A172 (cell line): ENCODE data around the gene TLR9. TPM values are rescaled to one million over a fixed set of nuclear protein-coding genes. Genes with fewer than 3 reads are reported as not detected.
A peak's percentile ranks its signal among the peaks of the same experiment; 100 is the strongest.

ENCODE experiments used
- DNase-seq: peaks from one replicate; pipeline ENCODE4 v3.0.0-alpha.2; 2015; ENCODE audit warnings: low spot score
- total RNA-seq: library from RNA; depleted of rRNA; stranded (reverse); fragments of >200 nt; shearing (Covaris generic); gene quantifications from 2 replicates; pipeline ENCODE4 v1.2.3, GENCODE V29; 2014

TLR9 gene
- total RNA-seq, 1 experiment from 2014 or later, result not detected

DNA sequence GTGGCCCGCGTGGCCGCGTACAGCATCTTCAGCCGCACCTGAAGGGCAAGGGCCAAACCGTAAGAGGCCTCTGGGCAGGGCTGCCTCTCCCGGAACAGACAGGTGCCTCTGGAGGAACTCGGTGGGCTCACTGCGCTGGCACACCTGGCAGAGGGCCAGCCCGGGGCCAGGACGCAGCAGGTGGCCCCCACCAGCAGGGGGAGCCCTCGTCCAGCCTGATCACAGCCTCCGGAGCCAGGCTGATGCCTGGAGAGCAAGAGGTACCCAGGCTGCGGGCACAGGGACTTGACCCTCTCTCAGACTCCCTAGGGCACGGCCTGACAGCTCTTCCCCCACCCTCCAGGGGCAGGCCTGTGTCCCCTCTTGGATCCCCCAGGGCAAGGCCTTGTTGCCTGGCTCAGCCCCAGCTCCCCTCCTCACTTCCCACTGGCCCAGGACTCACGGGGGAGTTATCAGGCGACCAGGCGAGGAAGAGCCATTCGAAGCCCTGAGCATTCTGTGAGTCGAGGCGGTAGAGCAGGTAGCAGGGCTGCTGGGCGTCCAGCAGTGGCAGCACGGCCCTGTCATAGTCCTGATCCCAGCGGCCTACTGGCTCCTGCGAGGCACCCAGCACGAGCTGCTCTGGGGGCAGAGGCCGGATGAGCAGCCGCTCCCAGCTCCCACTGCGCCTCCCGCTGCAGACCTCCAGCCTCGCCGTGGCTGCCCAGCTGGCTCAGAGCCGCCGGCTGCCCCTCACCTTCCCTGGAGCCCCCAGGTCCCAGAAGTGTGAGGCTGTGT is 6.2 kb upstream of the TLR9 start:
- DNase-seq, result no peak

DNA sequence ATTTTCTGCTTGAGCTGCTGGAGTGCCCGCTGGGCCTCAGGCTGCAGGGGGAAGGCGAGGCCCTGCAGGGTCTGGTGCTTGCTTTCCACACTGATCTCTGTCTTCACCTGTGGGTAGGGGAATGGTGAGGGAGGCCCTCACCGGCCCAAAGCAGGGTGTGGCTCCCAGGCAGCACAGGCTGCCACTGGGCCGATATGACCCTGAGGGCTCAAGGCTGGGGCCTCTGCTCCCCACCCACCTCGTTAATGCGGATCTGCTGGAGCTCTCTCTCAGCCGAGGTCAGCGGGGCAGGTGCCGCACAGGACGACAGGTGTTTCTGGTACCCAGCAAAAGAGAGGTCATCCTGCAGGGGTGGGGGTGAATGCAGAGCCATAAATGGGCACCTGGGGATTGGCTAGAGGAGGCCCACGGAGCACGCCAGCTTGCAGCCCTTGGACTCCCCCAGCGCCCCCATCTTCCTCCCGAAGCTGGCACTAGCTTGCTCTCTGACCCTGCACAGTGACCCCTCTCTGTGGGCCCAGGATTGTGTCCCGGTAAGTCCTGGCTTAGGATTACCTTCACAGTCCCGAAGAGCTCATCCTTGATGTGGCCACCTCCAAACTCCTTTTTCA is 5.5 kb upstream of the TLR9 start:
- DNase-seq, result no peak

DNA sequence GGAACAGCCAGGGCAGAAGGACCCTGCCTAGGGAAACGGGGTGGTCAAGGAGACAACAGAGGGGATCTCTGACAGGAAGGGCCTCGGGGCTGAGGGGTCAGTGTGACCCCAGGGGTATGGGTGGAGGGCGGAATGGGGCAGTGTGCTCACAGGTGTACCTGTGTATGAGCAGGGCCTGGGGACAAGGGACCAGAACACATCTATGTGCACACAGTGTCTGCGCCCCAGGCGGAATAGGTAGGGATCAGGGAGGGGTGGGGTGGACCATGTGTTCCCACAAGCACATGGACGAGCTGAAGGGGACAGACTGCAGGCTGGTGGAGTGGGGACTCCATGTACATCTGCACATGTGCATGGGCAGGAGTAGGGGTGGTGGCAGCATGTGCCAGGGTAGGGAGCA is 5.0 kb upstream of the TLR9 start:
- no peak for DNase-seq

DNA sequence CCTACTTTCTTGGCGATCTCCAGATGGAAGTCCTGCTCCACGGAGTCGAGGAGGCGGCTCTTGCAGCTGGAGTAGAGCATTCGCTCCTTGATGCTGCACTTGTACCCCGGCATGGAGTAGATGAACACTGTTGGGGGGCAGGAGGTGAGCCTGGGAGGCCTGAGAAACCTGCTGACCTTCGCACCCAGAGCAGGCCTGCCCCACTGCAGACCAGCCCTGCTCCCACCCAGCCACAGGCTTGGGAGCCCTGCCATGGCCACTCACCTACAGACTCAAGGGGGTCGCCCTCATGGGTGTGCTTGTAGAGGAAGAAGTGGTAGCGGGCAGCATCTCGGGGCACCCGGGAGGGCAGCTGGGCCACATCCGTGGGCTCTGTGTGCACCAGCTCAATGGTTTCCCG is 4.2 kb upstream of the TLR9 start:
- DNase-seq, result no peak

DNA sequence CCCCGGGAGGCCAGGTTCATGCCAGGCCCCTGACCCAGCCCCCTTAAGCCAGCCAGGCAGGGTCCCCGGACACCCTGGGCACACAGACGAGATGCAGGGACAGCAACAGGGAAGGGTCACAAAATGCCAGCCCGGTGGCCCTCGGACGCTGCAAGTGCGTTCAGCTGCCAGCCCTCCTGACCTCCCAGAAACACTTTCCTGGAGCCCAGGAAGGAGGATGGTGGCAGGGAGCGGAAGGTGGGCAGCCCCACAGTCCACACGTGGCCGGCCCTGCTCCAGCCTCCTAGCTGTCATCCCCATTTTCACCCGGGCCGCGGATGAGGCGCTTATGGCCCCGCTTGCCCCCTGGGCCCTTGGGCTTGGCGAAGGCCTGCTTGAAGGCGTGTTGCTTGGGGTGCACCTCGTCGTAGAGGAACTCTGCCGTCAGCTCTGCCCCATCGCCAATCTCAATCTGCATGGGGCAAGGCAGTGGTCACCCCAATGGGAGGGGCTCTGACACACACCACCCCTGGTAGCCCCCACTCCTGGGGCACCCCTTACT is 3.4 kb upstream of the TLR9 start:
- DNase-seq, result no peak

DNA sequence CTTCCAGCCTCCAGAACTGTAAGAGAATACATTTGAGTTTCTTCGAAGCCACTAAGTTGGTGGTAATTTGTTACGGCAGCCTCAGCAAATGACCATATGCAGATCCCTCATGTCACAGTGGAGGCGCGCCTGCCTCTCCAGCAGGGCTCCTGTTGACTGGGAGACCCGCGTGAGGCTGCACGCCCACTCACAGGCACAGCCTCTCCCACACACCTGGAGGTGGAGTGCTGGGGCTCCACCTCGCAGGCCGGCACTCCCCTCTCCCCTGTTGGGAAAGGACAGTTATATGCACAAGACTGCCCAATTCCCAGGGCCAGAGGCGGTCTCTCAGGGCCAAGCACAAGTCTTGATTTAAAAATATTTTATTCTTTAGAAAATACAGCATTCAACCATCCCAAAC is 2.8 kb upstream of the TLR9 start:
- no peak for DNase-seq

DNA sequence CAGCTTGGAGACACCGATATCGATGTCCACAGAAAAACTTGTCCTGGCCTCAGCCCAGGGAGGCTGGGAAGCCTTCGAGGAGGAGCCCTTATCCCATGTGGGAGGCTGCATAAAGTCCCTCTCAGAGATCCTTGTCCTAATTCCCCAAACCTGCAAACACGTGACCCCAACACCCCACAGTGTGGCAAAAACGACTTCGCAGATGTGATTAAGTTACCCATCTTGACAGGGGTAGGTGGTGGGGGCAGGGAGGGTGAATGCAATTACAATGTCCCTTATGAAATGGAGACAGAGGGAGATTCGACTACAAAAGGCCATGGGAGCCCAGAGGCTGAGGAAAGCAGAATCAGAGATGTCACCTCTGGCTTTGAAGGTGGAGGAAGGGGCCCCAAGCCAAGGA is 2.3 kb upstream of the TLR9 start:
- DNase-seq, result no peak

DNA sequence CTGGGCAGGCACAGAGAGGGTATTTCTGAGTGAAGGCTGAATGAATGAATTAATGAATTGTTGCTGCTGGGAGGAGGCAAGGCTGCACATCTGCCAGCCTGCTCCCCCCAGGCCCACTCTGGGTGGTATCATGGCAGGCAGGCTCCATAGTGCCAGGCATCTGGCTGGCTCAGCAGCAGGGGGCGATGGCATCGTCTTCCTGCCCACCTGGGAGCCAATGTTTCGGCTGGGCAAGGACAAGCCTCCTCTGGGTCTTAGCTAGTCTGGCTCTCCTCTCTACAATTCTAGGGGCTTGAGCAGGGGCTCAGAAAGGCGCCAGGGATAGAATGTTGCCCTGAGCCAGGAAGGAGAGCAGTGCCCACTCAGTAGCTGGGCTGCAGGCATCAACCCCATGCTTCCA is 1.7 kb upstream of the TLR9 start:
- DNase-seq, result no peak

DNA sequence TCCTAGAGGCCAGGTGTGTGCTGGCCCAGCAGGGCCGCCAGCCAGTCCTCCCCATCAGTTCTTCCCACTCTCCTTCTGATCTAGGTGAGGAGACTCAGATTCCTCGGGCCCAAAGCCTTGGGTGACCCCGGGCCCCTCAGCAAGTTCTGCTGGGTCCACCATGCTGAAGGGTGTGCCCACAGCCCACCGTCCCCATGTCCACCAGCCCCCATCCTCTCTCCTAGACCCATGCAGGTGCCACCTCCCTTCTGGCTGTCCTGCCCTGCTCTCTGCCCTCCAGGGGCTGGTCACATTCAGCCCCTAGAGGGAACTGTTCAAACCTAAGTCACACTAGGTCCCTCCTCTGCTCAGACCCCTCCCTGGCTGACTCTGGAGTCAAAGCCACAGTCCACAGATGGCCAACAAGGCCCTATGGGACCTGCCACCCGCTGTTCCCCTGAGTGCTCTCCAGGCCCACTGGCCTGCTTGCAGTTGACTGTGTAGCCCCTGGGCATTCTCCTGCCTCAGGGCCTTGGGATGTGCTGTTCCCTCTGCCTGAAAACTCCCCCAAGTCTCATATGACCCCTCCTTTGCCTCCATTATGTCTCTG is 878 bp upstream of the TLR9 start:
- no peak for DNase-seq

DNA sequence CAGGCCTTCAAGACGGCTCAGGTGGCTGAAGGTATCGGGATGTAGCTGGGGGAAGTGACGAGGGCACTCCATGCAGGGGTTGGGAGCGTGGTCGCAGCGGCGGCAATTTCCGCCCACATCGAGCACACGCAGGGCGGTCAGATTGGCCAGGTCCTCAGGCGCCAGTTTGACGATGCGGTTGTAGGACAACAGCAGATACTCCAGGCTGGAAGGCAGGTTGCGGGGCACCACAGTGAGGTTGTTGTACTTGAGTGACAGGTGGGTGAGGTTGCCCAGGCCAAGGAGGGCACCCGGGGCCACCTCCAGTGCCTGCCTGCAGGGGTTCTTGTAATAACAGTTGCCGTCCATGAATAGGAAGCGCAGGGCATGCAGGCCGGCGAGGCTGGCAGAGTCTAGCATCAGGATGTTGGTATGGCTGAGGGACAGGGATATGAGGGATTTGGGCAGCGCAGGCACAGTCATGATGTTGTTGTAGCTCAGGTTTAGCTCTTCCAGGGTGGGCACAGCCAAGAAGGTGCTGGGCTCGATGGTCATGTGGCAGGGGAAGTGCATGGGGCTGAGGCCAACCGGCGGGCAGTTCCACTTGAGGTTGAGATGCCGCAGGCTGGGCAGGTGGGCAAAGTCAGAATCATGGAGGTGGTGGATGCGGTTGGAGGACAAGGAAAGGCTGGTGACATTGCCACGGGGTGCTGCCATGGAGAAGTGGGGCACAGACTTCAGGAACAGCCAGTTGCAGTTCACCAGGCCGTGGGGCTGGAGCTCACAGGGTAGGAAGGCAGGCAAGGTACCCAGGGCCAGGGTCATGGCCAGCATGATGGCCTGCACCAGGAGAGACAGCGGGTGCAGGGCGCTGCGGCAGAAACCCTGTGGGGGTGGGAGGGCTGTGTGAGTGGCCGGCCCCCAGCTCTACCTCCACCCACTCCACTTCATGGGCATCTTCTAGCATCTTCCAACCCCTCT is 1.7 kb downstream of the TLR9 start:
- no peak for DNase-seq

DNA sequence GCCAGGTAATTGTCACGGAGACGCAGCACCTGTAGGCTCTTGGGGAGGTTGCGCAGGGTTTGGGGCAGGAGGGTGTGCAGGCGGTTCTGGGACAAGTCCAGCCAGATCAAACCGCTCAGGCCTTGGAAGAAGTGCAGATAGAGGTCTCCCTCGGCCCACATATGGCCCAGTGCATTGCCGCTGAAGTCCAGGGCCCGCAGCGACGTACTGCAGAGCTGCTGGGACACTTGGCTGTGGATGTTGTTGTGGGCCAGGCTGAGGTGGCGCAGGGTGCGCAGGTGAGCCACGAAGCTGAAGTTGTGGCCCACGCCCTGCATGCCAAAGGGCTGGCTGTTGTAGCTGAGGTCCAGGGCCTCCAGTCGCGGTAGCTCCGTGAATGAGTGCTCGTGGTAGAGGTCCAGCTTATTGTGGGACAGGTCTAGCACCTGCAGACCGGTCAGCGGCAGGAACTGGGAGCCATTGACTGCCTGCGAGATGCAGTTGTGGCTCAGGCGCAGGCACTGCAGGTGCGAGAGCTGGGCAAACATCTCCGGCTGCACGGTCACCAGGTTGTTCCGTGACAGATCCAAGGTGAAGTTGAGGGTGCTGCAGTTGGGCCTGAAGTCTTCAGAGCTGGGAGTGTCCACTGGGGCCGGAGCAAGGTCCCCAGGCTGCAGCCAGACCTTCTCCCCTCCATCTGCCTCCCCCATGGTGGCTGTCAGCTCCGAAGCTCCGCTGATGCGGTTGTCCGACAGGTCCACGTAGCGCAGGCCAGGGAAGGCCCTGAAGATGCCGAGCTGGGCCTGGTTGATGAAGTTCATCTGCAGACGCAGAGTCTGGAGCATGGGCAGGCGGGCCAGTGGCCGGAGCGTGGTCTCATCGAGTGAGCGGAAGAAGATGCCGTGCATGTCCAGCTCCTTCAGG is 2.9 kb downstream of the TLR9 start:
- no peak for DNase-seq

DNA sequence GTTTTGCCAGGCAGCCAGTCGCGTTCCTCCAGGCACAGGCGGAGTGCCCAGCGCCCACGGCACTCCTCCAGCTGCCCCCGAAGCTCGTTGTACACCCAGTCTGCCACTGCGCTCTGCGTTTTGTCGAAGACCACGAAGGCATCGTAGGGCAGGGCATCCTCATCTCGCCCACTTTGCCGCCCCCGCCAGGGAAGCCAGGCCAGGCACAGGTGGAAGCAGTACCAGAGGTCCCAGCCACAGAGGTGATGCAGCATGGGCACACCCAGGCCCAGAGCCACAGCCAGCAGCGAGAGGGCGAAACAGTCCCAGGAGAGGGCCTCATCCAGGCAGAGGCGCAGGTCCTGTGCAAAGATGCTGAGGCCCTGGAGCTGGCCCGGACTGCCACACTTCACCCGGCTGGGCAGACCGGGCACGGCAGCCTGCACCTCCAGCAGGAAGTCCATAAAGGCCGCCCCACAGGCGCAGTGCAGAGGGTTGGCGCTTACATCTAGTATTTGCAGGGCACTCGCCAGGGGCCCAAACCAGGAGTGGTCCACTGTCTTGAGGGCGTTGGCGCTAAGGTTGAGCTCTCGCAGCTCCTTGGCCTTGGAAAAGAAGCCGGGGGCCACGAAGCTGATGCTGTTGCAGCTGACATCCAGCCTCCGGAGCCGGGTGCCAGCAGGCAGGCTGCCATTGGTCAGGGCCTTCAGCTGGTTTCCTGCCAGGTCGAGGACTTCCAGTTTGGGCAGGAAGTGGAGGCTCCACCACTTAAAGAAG is 3.7 kb downstream of the TLR9 start:
- no peak for DNase-seq

DNA sequence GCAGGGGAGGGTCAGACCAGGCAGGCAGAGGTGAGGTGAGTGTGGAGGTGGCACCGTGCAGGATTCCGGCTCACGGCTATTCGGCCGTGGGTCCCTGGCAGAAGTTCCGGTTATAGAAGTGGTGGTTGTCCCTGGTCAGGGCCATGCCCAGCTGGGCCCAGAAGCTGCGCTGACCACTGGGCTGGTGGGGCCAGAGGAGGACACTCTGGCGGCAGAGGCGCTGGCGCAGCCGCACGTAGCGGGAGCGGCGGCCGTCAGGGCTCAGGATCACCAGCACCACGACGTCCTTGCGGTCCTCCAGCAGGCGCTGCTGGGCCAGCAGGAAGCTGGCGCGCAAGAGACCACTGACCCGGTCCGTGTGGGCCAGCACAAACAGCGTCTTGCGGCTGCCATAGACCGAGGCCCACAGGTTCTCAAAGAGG is 4.3 kb downstream of the TLR9 start:
- no peak for DNase-seq

DNA sequence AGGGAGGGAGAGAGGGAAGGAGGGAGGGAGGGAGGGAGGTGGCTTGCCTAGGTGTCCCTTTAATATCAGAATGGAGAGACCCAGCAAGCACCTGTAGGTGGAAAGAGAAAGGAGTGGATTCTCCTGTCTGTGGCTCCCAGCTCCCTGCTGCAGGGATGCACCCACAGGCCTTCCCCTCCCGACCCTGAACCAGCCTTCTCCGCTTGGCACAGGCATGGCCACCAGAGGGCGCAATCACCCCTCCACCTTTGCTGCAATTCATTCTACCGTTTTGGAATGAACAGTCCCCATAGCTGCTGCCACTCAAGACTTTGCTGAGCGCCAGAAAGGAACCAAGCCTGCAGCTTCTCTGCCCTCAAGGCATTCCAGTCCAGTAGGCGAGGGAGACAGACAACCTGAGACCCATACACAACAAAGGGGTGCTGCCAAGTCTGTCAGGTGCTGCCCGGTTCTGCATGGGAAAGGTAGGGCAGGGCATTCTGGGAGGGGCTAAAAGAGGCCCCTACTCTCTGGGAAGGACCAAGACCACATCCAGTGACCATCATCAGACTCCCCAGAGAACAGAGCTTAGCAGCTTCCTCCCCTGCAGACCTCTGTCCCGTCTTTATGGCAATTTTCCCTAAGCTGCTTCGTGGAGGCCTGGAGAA is 4.9 kb downstream of the TLR9 start:
- peak; percentile 80 for DNase-seq

DNA sequence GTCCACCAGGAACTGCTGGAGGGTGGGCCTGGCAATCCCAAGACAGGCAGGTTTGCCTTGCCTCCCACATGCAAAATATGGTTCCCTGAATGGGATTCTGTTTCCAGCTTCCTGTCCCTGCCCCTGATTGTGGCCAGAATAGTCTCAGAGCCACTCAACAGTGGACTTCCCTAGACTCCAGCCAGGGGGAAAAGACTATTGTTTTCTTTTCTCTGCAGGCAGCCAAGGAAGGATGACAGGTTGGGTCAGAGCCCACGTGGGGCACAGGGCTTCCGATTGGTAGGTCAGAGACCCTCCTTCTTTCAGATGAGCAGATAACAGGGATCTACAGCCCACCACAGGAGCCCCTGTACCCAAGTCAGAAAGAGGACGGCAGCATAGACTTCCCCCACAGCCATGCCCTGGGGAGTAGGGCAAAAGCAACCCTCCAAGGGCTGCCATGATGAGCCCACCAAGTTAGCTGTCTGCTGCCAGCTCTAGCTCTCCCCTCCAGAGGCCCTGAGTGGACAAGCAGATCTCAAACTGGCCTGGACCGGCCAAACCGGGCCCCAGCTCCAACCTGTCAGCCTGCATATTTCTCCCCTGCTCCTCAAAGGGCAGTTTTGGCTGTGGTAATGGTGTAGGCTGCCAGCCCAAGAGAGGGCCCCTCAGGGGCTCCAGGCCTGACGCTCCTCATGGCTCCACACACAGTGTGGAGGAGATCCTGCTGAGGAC is 6.4 kb downstream of the TLR9 start:
- no peak for DNase-seq

DNA sequence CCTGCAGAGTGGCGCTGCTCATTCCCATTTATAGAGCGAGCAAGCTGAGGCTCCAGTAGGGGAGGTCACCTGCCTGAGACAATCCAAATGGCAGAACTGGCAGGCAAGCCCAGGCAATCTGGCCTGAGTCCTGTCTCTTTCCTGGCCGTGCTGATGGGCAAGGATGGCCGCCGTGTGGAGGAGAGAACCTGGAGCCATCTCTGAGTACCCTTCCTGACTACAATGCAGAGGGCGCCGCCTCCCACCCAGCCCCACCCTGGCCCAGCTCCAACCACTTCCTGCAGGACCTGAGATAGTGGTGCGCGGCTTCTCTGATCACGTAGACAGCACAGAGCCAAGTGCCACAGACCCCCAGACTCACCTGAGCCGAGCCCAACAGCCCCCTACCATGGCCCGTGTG is 7.0 kb downstream of the TLR9 start:
- DNase-seq, result no peak

DNA sequence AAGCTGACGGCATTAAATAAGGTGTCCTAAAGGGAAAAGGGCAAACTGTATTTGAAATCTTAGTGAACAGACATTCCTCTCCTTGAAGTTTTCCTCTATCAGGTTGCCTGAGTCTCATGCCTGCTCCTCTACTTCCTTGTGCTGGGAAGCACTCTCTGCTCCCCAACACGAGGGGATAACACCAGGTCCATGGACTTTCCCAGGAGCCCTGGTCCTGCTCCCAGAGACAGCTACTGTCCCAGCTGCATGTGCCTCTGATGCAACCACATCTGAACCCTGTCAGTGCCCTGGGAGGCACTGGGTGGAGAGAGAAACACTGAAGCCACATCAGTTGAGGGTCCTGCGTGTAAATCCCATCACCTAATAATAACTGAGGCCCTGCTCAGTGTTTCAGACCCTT is 7.4 kb downstream of the TLR9 start:
- no peak for DNase-seq

DNA sequence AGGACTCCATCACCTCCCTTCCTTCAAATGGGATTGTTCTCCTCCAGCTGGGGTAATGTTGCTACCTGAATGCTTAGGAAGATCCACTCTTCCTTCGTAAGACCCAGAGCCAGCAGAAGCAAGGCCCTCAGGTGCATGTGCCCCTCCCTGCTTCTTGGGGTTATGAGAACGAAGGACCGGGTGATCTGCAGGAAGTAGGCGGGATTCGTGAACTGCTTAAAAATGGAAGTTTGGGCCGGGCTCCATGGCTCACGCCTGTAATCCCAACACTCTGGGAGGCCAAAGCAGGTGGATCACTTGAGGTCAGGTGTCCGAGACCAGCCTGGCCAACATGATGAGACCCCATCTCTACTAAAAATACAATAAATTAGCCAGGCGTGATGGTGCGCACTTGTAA is 8.0 kb downstream of the TLR9 start:
- no peak for DNase-seq
